HepG2 (cell line): Measurements from ENCODE around the gene FBXO48. TPM values are rescaled to one million over a fixed set of nuclear protein-coding genes. Genes with fewer than 3 reads are reported as not detected.

Source experiments
- ETV5 ChIP-seq: IDR thresholded peaks from 2 replicates; pipeline ENCODE4 v1.6.1; 2018; ENCODE audit warnings: missing biosample characterization, missing genetic modification reagents, inconsistent platforms, borderline replicate concordance
- FIP1L1 ChIP-seq: fragments of 200-400 bp; formaldehyde crosslinking; IDR thresholded peaks from 2 replicates; pipeline ENCODE4 v1.6.1; 2018; ENCODE audit warnings: low read depth, mild to moderate bottlenecking, low read length, moderate library complexity, borderline replicate concordance; ENCODE audit not compliant: insufficient read depth
- FOXA1 ChIP-seq, 2 experiments: fragments of 450-650 bp in 1 of 2; sonication (generic) in 1 of 2; formaldehyde crosslinking in 1 of 2; IDR thresholded peaks; 2 replicates each; pipeline versions ENCODE4 v1.4.0 to v1.6.1; 2016 to 2020; ENCODE audit warnings: missing genetic modification reagents in 1 of 2
- FOXM1 ChIP-seq: sonication (generic); formaldehyde crosslinking; IDR thresholded peaks from 2 replicates; pipeline ENCODE4 v1.5.0; 2020; ENCODE audit warnings: missing genetic modification reagents
- HHEX ChIP-seq: IDR thresholded peaks from 2 replicates; pipeline ENCODE4 v1.6.1; 2016; ENCODE audit warnings: control low read depth
- JARID2 ChIP-seq: sonication (generic); formaldehyde crosslinking; IDR thresholded peaks from 2 replicates; pipeline ENCODE4 v1.8.1; 2023; ENCODE audit warnings: missing genetic modification reagents, inconsistent platforms; ENCODE audit not compliant: insufficient replicate concordance
- JDP2 ChIP-seq: sonication (generic); formaldehyde crosslinking; IDR thresholded peaks from 2 replicates; pipeline ENCODE4 v1.8.1; 2022; ENCODE audit warnings: missing genetic modification reagents, borderline replicate concordance
- KLF12 ChIP-seq: sonication (generic); formaldehyde crosslinking; IDR thresholded peaks from 2 replicates; pipeline ENCODE4 v1.4.0; 2020; ENCODE audit warnings: missing genetic modification reagents, borderline replicate concordance
- MEF2D ChIP-seq: sonication (generic); formaldehyde crosslinking; IDR thresholded peaks from 2 replicates; pipeline ENCODE4 v1.5.1; 2020; ENCODE audit warnings: mild to moderate bottlenecking, missing genetic modification reagents
- MXD4 ChIP-seq: IDR thresholded peaks from 2 replicates; pipeline ENCODE4 v1.6.1; 2016; ENCODE audit warnings: mild to moderate bottlenecking, missing biosample characterization, missing genetic modification reagents
- MYC ChIP-seq: sonication (generic); formaldehyde crosslinking; IDR thresholded peaks from 2 replicates; pipeline ENCODE4 v1.9.0; 2021; ENCODE audit warnings: missing genetic modification reagents, borderline replicate concordance
- NR3C1 ChIP-seq: sonication (generic); formaldehyde crosslinking; IDR thresholded peaks from 2 replicates; pipeline ENCODE4 v1.4.0; 2020; ENCODE audit warnings: missing genetic modification reagents
- PHF8 ChIP-seq: sonication (generic); formaldehyde crosslinking; IDR thresholded peaks from 2 replicates; pipeline ENCODE4 v1.5.0; 2020; ENCODE audit warnings: missing genetic modification reagents
- RARA ChIP-seq: IDR thresholded peaks from 2 replicates; pipeline ENCODE4 v1.6.1; 2016; ENCODE audit warnings: missing genetic modification reagents, missing compliant biosample characterization
- SP5 ChIP-seq: IDR thresholded peaks from 2 replicates; pipeline ENCODE4 v1.6.1; 2016; ENCODE audit warnings: low read depth, borderline replicate concordance
- SPEN ChIP-seq: sonication (generic); formaldehyde crosslinking; IDR thresholded peaks from 2 replicates; pipeline ENCODE4 v1.5.1; 2020; ENCODE audit warnings: low read depth, mild to moderate bottlenecking, missing genetic modification reagents
- SUZ12 ChIP-seq: fragments of 150-350 bp; IDR thresholded peaks from 2 replicates; pipeline ENCODE4 v1.6.1; 2014; ENCODE audit warnings: low read depth, low read length
- TOE1 ChIP-seq: sonication (generic); formaldehyde crosslinking; IDR thresholded peaks from 2 replicates; pipeline ENCODE4 v1.4.0; 2020; ENCODE audit warnings: mild to moderate bottlenecking, missing genetic modification reagents
- ZFP36L2 ChIP-seq: sonication (generic); formaldehyde crosslinking; IDR thresholded peaks from 2 replicates; pipeline ENCODE4 v1.4.0; 2020; ENCODE audit warnings: missing genetic modification reagents
- ZFY ChIP-seq: sonication (generic); formaldehyde crosslinking; IDR thresholded peaks from 2 replicates; pipeline ENCODE4 v1.4.0; 2020; ENCODE audit warnings: missing genetic modification reagents
- ZNF224 ChIP-seq: sonication (generic); formaldehyde crosslinking; IDR thresholded peaks from 2 replicates; pipeline ENCODE4 v1.5.0; 2020; ENCODE audit warnings: mild to moderate bottlenecking, missing genetic modification reagents
- ZNF432 ChIP-seq: sonication (generic); formaldehyde crosslinking; IDR thresholded peaks from 2 replicates; pipeline ENCODE4 v1.5.0; 2020; ENCODE audit warnings: missing genetic modification reagents, mild to moderate bottlenecking, borderline replicate concordance
- ZNF891 ChIP-seq: sonication (generic); formaldehyde crosslinking; IDR thresholded peaks from 2 replicates; pipeline ENCODE4 v1.5.0; 2020; ENCODE audit warnings: mild to moderate bottlenecking, missing genetic modification reagents
- polyA plus RNA-seq, 8 experiments: library from polyadenylated mRNA; depleted of rRNA in 3 of 8; stranded (reverse) in 7 of 8; unstranded in 1 of 8; fragments of >200 nt; fragmentation: Illumina TruSeq in 4 of 8; extraction: Trizol in 4 of 8; gene quantifications; 2 replicates each; pipeline versions ENCODE4 v1.2.1 to v1.2.3, GENCODE V29; 2011 to 2016; ENCODE audit warnings: low read depth in 4 of 8, missing spikeins in 1 of 8, mixed read lengths in 1 of 8; ENCODE audit not compliant: insufficient read depth in 1 of 8
- total RNA-seq, 5 experiments: library from RNA; depleted of rRNA; stranded (reverse); fragments of >200 nt; fragmentation: Illumina TruSeq; extraction: Trizol; gene quantifications; 2 replicates each; pipeline ENCODE4 v1.2.3, GENCODE V29; 2016; ENCODE audit warnings: low read depth in 1 of 5
- TF ChIP-seq, protein P1 (sequence below): IDR thresholded peaks from 2 replicates; pipeline ENCODE4 v1.6.1; 2016; ENCODE audit warnings: low read depth, control low read depth
- TF ChIP-seq, protein P2 (sequence below): sonication (generic); formaldehyde crosslinking; IDR thresholded peaks from 2 replicates; pipeline ENCODE4 v1.4.0; 2020; ENCODE audit warnings: mild to moderate bottlenecking, missing genetic modification reagents
- TF ChIP-seq, protein P3 (sequence below): sonication (generic); formaldehyde crosslinking; IDR thresholded peaks from 2 replicates; pipeline ENCODE4 v1.4.0; 2020; ENCODE audit warnings: missing genetic modification reagents

Gene FBXO48
- total and polyA plus RNA-seq, 2 of the 13 experiments (the other 11 are each of a cell fraction or from before 2014, with no cell fraction given), result 0.42 to 1.1 TPM

DNA sequence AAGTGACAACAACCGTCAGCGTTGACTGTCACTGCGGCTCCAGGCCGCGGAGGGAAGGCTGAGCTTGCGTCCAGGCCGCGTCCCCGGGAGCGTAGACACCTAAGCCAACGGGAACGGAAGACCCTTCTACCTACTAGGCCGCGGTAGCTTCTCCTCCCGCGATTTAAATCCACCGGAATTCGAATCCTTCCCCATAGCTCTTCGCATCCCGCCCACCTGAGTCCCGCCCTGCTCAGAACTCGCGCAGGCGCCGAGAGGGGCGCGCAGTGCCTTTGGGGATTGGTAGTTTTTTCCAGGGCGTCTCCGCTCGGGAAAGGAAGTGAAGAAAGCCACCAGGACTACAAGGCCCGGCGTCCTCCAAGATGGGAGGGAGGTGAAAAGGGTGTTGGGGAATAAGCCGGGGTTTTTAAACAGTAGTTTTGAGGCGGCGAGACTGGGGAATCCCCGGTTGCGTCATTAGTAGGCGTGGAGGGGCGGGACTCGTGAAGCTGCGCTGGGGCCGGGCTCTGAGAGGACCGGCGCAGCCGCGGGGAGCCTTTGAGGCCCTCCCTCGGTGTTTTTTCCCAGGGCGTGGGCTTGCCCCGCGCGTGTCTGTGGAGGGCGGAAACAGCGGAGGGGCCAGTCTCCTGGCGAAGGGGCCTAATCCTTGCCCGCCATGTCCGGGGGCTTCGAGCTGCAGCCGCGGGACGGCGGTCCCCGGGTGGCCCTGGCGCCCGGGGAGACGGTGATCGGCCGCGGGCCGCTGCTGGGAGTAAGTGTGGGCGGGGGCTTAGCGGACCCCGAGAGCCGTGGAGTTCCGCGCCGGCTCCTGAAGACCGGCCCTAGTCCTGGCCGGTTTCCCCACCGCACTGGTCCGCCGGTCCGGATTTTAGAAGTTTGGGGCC lies at the start of gene FBXO48, which contains the start of gene APLF (continued):
- TF ChIP-seq NR3C1 (CRISPR knock-in tag), result 0 out of 2 replicates have a peak, but pooled peaks have one; percentile 20
- TF ChIP-seq JDP2, result no peak
- TF ChIP-seq MEF2D (CRISPR knock-in tag), result 0 out of 2 replicates have a peak, but pooled peaks have one; percentile 49
- TF ChIP-seq ZFP36L2 (CRISPR knock-in tag), result no peak
- TF ChIP-seq SUZ12, result peak; percentile 99
- TF ChIP-seq FOXA1 (IDR thresholded peaks at IDR 0.05), result no peak
- no peak; the same call in none of the 2 replicates for TF ChIP-seq FOXA1 (CRISPR knock-in tag; IDR thresholded peaks at IDR 0.05)
- TF ChIP-seq, protein P1, sequence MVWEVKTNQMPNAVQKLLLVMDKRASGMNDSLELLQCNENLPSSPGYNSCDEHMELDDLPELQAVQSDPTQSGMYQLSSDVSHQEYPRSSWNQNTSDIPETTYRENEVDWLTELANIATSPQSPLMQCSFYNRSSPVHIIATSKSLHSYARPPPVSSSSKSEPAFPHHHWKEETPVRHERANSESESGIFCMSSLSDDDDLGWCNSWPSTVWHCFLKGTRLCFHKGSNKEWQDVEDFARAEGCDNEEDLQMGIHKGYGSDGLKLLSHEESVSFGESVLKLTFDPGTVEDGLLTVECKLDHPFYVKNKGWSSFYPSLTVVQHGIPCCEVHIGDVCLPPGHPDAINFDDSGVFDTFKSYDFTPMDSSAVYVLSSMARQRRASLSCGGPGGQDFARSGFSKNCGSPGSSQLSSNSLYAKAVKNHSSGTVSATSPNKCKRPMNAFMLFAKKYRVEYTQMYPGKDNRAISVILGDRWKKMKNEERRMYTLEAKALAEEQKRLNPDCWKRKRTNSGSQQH (CRISPR knock-in tag), result peak; percentile 61; the same call in 1 of the 2 replicates
- TF ChIP-seq HHEX (CRISPR knock-in tag), result no peak; the same call in 1 of the 2 replicates
- peak; percentile 26; the same call in 1 of the 2 replicates for TF ChIP-seq RARA (CRISPR knock-in tag)
- no peak; the same call in 1 of the 2 replicates for TF ChIP-seq FIP1L1
- TF ChIP-seq ZFY (CRISPR knock-in tag), result peak; percentile 97
- peak; percentile 61; the same call in 1 of the 2 replicates for TF ChIP-seq ZNF224
- peak; percentile 70; the same call in 1 of the 2 replicates for TF ChIP-seq MYC
- TF ChIP-seq ZNF432 (CRISPR knock-in tag), result no peak
- TF ChIP-seq MXD4, result peak; percentile 54; the same call in 1 of the 2 replicates
- peak; percentile 98 for TF ChIP-seq PHF8 (CRISPR knock-in tag)
- TF ChIP-seq ZNF891 (CRISPR knock-in tag), result peak; percentile 29; the same call in 1 of the 2 replicates
- TF ChIP-seq FOXM1, result no peak
- TF ChIP-seq, protein P2, sequence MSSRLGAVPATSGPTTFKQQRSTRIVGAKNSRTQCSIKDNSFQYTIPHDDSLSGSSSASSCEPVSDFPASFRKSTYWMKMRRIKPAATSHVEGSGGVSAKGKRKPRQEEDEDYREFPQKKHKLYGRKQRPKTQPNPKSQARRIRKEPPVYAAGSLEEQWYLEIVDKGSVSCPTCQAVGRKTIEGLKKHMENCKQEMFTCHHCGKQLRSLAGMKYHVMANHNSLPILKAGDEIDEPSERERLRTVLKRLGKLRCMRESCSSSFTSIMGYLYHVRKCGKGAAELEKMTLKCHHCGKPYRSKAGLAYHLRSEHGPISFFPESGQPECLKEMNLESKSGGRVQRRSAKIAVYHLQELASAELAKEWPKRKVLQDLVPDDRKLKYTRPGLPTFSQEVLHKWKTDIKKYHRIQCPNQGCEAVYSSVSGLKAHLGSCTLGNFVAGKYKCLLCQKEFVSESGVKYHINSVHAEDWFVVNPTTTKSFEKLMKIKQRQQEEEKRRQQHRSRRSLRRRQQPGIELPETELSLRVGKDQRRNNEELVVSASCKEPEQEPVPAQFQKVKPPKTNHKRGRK (CRISPR knock-in tag), result no peak; the same call in 1 of the 2 replicates
- TF ChIP-seq SP5, result peak; percentile 86
- no peak; the same call in 1 of the 2 replicates for TF ChIP-seq TOE1
- TF ChIP-seq ETV5, result peak; percentile 51
- 0 out of 2 replicates have a peak, but pooled peaks have one; percentile 61 for TF ChIP-seq KLF12 (CRISPR knock-in tag)
- TF ChIP-seq SPEN (CRISPR knock-in tag), result peak; percentile 81
- TF ChIP-seq, protein P3, sequence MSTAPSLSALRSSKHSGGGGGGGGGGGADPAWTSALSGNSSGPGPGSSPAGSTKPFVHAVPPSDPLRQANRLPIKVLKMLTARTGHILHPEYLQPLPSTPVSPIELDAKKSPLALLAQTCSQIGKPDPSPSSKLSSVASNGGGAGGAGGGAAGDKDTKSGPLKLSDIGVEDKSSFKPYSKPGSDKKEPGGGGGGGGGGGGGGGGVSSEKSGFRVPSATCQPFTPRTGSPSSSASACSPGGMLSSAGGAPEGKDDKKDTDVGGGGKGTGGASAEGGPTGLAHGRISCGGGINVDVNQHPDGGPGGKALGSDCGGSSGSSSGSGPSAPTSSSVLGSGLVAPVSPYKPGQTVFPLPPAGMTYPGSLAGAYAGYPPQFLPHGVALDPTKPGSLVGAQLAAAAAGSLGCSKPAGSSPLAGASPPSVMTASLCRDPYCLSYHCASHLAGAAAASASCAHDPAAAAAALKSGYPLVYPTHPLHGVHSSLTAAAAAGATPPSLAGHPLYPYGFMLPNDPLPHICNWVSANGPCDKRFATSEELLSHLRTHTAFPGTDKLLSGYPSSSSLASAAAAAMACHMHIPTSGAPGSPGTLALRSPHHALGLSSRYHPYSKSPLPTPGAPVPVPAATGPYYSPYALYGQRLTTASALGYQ (CRISPR knock-in tag), result peak; percentile 72
- no peak for TF ChIP-seq JARID2
